Germinal center (tissue), 1 donor: ENCODE data around the gene PPP1CB.
"Not testable (repeated sequence)": the region's sequence is repeated elsewhere in the genome, so short reads cannot be mapped to it uniquely, and the experiment has no call there.

Experiments used
- DNase-seq: peaks from one replicate; pipeline ENCODE4 v3.0.0; 2012; ENCODE audit warnings: mixed read lengths, low spot score

Gene PPP1CB

DNA sequence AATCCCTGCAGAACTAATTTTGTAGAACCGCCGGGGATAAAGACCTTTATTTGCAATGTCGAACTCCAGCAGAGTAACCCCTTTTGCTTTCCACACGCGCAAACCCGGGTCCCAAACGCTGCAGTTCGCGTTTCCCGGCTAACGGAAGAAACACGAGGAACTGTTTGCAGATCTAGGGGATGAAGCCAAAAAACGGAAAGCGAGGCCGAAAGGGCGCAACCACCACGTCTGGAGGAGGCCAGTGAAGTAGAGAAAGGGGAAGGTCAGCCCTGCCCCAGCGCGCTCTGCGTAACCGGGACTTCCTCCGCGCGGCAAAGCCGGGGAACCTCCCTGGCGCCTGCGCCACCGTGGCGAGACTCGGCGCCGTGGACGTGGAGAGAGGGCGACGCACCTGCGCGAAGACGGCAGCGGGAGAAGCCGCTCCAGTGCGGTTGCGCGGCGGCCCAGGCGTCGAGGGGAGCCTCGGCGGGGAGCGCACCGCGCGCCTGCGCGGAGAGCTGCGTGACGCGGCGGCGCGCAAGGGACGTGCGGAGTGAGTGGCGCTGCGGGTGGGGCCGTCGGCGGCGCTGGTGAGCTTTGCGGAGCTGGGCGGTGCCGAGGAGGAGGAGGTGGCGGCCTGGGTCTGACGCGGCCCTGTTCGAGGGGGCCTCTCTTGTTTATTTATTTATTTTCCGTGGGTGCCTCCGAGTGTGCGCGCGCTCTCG, at the start of gene PPP1CB:
TSS of gene PPP1CB (plus strand) at position 579 of the 704 bp plus-strand sequence. CDS start 295 bp downstream, outside the sequence.
- peak; percentile 96 for DNase-seq

- no peak for DNase-seq
These were observed 49.2 kb upstream of the PPP1CB start for GRCh38 chr2:28702415-28702861.

DNA sequence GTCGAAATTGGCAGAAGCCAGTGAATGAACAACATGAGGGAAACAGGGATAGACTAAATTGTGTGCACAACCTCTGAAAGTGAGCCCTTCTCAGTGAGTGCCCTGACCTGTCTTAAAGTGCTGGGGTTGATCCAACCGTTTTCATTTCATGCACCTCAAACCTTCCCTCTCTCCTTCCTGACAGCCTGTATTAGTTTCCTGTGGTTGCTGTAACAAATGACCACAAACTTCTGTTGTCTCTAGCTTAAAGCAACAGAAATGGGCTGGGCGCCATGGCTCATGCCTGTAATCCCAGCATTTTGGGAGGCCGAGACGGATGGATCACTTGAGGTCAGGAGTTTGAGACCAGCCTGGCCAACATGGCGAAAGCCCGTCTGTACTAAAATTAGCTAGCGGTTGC, 48.8 kb upstream of the PPP1CB start:
- no peak for DNase-seq

GRCh38 chr2:28704621-28705020, 47.0 kb upstream of the PPP1CB start:
- no peak for DNase-seq

DNA sequence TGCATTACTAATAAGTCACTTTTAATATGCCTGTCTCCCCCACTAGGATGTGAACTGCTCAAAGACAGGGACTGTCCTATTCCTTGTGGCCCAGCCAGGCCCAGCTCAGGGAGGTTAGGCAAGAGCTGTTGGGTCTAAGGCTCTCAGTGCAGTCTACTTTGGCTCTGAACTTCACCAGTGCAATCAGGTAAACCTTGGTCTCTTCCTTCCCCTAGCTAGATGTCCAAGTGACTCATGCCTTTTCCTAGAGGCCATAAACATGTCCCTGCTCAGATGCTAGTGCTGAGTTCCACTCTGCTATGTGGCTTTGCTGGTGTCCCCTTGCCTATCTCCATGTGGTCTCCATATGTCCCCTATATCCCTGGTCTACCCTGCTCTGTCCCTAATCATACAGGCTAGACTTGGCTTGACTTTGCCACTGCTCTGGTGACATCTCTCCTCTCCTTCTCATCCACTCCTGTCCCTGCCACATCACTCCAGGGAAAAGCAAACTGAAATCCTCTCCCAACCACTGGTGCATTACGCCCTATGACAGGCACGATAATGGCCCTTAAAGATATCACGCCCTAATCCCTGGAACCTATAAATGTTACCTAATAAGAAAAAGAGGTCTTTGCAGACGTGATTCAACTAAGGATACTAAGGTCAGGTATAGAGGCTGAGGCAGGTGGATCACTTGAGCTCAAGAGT, 45.7 kb upstream of the PPP1CB start:
- no peak for DNase-seq

GRCh38 chr2:28707592-28707991, 44.0 kb upstream of the PPP1CB start:
- no peak for DNase-seq

- no peak for DNase-seq
These were observed 42.5 kb upstream of the PPP1CB start for GRCh38 chr2:28709101-28709500.

DNA sequence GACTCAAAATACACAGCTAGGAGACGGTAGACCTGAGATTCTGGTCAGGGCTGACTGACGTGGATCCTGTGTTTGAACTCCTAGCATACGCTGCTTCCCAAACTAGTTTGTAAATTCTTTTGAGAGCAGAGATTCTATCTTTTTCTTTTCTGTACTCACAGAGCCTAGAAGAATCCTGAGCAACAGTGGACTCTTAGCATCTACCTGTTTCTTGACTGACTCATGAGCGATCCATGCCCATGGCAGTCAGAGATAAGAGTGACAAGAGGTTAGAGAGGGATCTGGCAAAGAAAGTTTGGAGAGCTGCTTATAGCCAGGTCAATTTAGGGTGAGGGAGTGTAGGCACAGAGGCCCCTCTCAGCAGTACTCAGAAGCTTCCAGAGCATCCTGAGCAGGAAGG, 41.1 kb upstream of the PPP1CB start:
- DNase-seq, result no peak

DNA sequence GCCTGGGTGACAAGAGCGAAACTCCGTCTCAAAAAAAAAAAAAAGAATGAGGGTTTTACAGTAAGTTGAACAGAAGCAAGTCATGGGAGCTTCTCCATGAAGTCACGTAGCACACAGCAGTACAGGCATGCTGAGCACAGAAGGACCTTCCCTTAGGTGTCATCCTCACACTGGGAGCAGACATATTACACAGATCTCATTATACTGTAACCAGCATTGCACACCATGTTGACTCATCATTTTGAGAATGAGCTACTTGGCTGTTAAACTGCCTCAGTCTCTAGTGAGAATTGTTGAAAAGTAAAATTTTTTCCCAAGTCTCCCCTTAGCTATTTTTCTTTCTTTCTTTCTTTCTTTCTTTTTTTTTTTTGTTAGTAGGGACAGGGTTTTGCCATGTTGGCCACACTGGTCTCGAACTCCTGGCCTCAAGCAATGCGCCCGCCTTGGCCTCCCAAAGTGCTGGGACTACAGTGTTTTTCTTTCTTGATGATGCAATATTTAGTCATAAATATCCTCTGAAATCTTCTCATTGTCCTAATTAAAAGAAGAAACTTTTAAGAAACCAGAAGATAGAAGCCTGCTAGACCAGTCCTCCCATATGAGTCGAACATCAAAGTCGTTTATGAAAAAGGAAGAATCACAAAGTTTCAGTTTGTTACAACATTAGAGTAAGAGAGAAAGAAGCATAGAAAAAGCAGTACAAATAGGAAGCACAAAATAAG, 37.9 kb upstream of the PPP1CB start:
- no peak for DNase-seq

DNA sequence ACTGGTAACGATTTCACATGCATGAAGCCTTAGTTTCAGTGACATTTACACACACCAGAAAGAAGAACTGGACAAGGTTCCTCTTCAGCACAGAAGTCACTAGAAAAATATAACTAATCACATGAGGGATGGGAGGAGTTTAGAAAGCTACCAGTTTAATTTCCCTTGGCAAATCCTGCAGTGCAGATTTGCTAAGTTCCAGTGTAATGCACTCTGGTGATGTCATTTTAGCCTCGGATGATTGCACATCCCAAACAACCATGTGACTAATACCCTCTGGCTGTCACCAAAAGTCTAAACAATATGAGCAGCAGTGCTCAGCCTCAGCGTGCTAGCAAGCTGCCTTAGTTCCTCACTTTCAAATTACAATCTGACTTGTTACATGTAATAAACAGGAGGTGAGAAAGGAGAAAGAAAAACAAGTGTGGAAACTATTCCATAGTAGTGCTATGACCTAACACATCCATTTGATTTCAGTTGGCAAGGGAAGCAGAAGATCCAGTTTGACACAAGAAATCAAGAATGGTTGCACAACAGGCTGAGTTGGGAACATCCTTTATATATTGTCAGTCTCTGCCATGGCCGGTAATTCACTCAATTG, 35.3 kb upstream of the PPP1CB start:
- DNase-seq, result peak; percentile 25

DNA sequence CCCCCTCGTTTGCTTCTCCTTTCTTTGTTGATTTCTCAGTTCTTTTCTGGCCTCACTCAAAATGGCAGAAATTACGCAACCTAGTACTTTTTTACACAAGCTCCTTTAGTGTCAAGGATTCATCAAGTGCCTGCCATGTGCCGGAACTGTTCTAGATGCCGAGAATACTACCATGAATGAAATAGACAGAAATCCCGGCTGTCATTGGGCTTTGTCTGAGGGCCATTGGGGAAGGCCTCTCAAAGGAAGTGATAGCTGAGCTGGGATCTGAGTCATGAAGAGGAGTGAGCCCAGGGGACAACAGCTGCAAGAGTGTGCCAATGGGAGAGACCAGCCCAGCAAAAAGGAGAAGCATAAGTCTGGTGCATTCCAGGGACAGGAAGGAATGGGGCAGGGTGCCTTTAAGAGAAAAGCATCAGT, 34.3 kb upstream of the PPP1CB start:
- no peak for DNase-seq

- no peak for DNase-seq
These were observed 31.3 kb upstream of the PPP1CB start for GRCh38 chr2:28720345-28720744.

DNA sequence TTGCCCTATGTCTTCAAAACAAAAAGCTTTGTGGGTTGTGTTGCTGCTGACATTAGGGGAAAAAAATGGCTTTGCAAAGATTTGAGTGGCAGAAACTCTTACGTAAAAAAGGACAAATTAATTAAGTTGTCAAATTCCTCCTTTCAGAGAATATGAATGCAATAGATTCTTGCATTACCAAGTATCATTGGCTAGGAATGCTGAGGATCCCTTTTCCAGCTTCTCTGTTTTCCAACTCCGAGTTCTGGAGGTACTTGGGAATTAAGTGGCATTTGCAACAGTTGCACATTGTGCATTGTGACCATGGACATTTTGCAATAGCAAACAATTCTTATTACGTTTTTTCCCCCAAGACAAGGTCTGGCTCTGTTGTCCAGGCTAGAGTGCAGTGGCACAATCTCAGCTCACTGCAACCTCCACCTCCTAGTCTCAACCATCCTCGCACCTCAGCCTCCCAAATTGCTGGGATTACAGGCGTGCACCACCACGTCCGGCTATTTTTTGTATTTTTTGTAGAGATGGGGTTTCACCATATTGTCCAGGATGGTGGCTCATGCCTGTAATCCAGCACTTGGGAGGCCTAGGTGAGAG, 29.9 kb upstream of the PPP1CB start:
- DNase-seq, result no peak

- no peak for DNase-seq
These were observed 26.5 kb upstream of the PPP1CB start for GRCh38 chr2:28725021-28725711.

- DNase-seq, result no peak
These were observed 25.5 kb upstream of the PPP1CB start for GRCh38 chr2:28726177-28726576.

DNA sequence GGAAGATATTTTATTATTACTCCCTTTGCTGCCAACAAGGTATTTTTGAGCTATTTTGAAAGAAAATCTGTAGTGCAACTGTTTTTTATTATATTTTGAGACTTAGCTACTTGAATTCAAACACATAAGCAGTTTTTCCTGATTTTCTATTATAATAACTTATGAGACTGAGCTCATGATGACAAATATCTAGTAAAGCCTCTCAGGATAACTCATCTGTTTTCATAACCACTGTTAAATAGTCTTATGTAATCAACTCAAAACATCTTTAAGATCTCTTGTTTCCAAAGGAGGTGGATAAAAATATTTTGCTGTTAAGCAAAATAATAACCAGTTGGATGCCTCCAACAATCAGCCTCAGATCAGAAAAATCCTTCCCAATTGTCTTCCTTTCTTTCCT, 21.9 kb upstream of the PPP1CB start:
- no peak for DNase-seq

DNA sequence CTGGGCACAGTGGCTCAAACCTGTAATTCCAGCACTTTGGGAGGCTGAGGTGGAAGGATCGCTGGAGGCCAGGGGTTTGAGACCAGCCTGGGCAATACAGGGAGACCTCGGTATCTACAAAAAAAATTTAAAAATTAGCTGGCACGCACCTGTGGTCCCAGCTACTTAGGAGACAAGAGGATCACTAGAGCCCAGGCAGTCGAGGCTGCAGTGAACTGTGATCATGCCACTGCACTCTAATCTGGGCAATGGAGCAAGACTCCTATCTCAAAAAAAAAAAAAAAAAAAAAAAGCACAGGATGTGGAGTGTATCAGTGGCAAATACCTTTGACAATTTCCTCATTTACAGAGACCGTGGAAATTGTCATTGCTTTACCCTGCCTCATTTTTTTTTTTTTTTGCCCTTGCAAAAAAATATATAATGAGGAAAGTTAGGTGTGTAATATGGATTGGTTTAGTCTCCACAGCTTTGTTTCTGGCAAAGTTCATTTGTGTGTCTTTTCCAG, 20.9 kb upstream of the PPP1CB start:
- DNase-seq, result peak; percentile 13

GRCh38 chr2:28735511-28735910, 16.1 kb upstream of the PPP1CB start:
- no peak for DNase-seq

DNA sequence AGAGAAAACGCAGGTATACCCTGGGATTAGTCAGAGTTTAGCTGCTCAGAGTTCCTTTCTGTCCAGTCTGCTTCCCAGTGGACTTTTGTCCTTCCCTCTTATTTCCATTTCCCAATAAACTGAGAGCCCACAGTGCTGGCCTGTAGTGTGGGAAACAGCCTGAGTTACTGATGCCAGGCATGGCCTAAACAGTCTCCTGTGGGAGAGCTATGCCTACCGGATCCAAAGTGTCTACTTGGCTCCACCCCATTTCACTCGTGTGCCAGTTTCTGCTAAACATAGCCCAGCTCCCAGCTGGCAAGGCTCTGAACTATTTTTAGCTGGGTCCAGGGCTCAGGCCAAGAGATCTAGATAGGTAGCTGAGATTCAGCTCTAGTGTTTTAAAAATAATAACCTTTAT, 15.6 kb upstream of the PPP1CB start:
- DNase-seq, result no peak

DNA sequence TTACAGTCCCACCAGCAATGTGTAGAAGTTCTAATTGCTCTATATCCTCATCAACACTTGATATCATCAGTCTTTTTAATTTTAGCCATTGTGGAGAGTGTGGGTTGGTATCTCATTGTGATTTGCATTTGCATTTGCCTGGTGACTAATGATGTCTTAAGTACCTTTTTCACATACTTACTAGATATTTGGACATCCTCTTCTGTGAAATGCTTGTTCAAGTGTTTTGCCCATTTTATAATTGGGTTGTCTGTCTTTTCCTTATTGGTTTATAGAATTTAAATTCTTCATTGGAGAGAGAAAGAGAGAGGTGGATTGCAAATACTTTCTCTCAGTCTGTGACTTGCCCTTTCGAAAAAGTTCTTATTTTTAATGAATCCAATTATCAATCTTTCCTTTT, 14.0 kb upstream of the PPP1CB start:
- DNase-seq, result no peak

DNA sequence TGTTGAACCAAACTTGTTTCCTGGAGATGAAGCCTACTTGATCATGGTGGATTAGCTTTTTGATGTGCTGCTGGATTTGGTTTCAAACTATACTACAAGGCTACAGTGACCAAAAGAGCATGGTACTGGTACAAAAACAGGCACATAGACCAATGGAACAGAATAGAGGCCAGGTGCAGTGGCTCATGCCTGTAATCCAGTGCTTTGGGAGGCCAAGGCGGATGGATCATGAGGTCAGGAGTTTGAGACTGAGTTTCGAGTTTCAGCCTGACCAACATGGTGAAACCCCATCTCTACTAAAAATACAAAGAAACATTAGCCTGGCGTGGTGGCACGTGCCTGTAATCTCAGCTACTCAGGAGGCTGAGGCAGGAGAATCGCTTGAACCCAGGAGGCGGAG, 9.0 kb upstream of the PPP1CB start:
- not testable (repeated sequence) for DNase-seq
